Activated CD4-positive, alpha-beta T cell treated with anti-CD3 and anti-CD28 coated beads, Interleukin-2, amount 50 U/mL, for 1 hour (primary cell): ENCODE data around the gene PRRC2B.
"Not testable (repeated sequence)": the region's sequence is repeated elsewhere in the genome, so short reads cannot be mapped to it uniquely, and the experiment has no call there.

Experiments used
- DNase-seq: peaks from one replicate; pipeline ENCODE4 v3.0.0-alpha.2; 2020

PRRC2B gene

GRCh38 chr9:131439224-131439623 is 45.3 kb downstream of the PRRC2B start:
- no peak for DNase-seq

DNA sequence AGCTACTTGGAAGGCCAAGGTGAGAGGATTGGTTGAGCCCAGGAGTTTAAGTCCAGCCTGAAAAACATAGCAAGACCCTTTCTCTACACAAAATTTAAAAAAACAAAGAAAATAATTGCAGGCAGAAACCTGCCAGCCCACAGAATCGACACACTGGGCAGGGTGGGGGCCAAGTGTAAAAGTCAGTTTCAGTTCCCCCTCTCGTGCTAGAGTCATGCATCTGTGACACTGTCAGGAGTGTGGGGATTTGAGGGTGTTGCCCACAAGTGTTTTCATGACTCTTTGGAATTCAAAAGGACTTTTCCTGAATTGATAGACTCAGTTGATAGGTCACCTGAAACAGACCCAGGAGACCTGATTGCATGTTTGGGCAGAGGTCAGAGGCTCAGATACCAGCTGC is 47.6 kb downstream of the PRRC2B start:
- DNase-seq = no peak

- DNase-seq = no peak
Measured at GRCh38 chr9:131442351-131442750, 48.5 kb downstream of the PRRC2B start.

- DNase-seq = no peak
Measured at GRCh38 chr9:131443648-131444047, 49.8 kb downstream of the PRRC2B start.

GRCh38 chr9:131446276-131446675 is 52.4 kb downstream of the PRRC2B start:
- DNase-seq = no peak

- DNase-seq = no peak
Measured at GRCh38 chr9:131447148-131447547, 53.3 kb downstream of the PRRC2B start.

DNA sequence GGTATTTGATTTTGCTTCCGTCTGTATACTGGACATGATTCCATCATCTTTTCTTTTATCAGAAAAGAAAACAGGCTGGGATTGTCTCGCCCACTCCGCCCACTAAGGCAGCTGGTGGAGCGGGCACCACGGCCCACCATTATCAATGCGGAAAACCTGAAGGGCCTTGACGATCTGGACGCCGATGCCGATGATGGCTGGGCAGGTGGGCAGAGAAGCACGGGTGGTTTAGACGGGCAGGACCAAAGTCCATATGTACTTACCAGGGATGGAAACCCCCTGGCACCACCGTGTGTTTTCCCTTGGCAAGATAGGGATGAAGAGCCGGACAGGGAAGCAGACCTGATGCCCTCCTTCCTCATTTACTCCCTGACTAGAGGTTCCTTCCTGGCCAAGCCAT is 53.7 kb downstream of the PRRC2B start:
- no peak for DNase-seq

DNA sequence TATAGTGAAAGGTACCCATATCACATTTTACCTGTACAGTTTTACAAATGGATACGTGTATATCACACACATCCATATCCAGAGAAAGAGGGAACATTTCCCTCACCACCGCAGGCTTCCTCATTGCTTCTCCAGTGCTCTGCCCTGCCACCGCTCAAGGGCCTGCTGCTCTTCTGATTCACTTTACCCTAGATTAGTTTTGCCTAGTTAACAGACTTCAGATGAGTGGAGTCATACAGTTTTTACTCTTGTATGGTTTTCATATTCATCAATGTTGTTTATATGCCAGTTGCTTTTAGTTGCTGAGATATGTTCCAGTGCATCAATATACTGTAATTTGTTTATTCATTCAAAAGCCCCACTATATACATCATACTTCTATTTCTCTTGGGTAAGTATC is 54.9 kb downstream of the PRRC2B start:
- no peak for DNase-seq

DNA sequence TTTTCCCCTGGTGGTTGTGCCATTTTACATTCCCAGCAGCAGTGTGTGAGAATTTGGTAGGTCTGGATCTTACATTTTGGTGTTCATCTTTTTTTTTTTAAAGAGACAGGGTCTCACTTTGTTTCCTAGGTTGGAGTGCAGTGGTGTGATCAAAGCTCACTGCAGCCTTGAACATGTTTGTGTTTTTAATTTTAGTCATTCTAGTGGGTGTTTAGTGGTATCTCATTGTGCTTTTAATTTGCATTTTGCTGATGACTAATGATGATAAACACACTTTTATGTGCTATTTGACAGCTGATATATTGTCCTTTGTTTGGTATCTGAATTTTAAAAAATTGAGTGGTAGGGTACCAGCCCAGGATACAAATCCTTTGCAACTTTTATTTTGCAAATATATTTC is 55.4 kb downstream of the PRRC2B start:
- DNase-seq = no peak

GRCh38 chr9:131454028-131454427 is 60.1 kb downstream of the PRRC2B start:
- DNase-seq = no peak

DNA sequence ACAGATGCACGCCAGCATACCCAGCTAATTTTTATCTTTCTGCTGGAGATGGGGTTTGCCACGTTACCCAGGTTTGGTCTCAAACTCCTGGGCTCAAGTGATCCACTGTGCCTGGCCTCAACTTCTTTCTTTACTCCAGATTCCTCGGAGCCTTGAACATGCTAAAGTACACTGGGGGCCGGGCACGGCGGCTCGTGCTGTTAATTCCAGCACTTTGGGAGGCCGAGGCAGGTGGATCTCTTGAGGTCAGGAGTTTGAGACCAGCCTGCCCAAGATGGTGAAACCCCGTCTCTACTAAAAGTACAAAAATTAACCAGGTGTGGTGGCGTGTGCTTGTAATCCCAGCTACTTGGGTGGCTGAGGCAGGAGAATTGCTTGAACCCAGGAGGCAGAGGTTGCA is 61.8 kb downstream of the PRRC2B start:
- DNase-seq = not testable (repeated sequence)

DNA sequence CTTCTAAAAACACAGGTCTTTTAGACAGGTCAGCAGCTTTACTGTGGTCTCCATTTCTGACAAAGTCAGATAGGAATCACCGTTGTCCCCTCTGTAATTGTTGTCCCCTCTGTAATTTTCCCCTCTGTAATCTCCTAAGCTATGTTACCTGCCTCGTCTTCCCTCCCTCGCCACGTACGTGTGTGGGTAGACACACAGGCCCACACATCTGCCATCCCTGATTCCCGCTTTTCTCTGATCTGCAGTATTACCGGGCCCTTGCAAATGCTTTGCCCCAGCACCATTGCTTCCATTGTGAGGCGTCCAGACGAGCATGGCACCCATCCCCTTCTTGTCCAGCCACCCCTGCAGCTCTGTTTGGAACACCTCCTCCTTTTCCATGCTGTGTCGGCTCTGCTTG is 63.9 kb downstream of the PRRC2B start:
- DNase-seq = no peak

- no peak for DNase-seq
Measured at GRCh38 chr9:131459056-131459455, 65.2 kb downstream of the PRRC2B start.

DNA sequence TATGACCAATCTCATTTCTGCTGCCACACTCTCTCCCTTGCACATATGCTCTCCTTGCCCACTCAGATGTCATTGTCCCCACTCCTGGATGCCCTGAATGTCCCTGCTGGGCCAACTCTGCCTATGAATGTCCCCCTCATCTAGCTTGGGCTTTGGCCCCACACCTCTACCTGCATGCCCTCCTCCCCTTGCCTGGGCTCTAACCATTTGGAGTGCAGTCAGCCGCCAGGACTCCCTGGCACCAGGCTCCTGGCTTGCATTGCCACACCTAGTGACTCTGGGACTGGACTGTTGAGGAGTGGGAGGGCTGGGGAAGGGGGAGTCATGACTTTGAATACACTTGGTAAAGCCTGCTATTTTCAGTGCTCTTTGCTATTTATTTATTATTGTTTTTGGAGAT is 67.3 kb downstream of the PRRC2B start:
- no peak for DNase-seq

DNA sequence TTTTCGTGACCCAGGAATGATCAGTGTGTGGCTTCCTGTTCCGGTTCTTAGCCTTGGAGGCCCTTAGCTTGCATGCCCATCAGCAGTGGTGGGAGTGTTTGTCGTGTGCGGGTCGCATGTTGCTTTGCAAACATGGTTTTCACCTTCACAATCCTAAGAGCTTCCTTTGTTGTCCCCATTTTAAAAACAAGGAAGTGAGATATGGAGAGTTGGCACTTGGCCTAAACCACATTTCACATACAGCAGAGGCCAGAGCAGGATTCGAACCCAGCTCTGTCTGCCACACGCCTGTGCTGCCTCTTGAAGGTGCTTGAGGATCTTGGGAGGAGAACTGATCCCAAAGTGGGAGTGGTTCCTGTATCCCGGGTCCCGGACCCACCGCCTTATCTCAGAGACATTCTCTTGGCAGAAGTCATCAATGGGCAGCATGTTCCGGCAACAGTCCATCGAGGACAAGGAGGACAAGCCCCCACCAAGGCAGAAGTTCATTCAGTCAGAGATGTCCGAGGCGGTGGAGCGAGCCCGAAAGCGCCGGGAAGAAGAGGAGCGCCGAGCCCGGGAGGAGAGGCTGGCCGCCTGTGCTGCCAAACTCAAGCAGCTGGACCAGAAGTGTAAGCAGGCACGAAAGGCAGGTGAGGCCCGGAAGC is 70.6 kb downstream of the PRRC2B start:
- DNase-seq = no peak

GRCh38 chr9:131465401-131465800 is 71.5 kb downstream of the PRRC2B start:
- no peak for DNase-seq

DNA sequence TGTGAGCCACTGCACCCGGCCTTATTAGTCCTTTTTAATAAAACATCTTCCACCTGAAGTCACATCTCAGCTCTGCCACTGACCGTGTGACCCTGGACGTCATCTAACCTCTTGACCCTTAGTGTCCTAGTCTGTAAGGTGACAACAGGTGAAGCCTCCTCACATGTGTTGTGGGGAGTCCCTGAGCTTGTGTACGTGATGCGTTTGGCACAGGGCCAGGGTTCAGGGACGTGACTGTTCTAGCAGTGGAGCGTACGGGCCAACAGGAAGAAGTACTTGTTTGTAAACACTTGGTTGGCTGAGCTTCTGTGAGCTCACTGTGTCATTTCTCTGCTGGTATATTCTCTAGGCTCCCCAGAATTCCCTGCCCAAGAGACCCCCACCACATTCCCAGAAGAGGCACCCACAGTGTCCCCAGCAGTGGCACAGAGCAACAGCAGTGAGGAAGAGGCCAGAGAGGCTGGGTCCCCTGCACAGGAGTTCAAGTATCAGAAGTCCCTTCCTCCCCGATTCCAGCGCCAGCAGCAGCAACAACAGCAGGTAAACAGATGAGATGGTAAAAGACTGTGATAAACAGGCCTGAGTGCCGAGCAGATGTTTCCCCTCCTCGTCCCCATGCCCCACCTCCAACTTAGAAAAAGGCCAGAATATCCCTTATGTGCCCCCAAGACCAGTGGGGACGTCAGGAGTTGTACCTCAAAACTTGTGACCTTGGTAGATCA is 73.5 kb downstream of the PRRC2B start:
- no peak for DNase-seq

DNA sequence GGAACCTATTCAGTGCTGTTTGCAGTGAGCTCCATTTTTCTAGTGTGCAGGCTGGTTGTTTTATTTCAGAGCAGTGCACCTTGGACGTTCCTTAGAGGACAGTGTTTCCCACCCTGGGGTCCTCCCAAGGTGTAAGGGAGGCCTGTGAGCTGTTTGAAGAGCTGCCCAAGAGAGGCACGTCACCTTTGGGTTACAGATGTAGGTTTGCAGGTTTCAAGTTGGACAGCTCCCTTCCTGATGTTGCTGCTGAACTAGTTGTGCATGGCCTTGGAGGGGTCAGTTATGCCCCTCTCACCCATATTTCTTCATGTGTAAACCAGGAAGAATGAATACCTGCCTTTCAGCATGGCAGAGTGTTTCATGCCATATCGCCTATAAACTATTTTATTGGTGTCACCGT is 74.1 kb downstream of the PRRC2B start:
- no peak for DNase-seq

- no peak for DNase-seq
Measured at GRCh38 chr9:131469356-131469755, 75.5 kb downstream of the PRRC2B start.

GRCh38 chr9:131469951-131470350 is 76.1 kb downstream of the PRRC2B start:
- no peak for DNase-seq

DNA sequence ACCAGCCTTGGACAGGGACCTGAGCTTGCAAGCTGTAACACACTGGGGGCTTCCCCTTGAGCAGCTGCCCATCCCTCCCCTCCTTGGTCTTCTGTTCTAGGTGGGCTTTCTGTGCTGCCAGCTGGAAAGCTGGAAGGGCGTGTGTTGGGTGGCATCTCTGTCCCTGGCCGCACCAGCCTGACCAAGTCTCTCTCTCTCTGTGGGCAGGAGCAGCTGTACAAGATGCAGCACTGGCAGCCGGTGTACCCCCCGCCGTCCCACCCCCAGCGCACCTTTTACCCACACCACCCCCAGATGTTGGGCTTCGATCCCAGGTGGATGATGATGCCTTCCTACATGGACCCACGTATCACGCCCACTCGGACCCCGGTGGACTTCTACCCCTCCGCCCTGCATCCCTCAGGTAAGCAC is 76.7 kb downstream of the PRRC2B start:
- DNase-seq = no peak

DNA sequence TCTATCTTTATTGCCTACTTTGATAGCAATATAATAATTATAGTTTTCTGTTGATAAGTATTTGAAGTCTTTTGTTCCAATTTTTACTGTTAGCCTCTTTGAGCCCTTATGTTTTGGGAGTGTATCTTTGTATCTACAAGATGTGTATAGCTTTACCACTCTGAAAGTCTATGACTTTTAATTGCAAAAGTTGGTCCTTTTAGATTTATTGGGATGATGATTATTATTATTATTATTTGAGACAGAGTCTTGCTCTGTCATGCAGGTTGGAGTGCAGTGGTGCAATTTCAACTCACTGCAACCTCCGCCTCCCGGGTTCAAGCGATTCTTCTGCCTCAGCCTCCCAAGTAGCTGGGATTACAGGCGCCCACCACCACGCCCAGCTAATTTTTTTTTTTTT is 78.2 kb downstream of the PRRC2B start:
- DNase-seq = not testable (repeated sequence)

DNA sequence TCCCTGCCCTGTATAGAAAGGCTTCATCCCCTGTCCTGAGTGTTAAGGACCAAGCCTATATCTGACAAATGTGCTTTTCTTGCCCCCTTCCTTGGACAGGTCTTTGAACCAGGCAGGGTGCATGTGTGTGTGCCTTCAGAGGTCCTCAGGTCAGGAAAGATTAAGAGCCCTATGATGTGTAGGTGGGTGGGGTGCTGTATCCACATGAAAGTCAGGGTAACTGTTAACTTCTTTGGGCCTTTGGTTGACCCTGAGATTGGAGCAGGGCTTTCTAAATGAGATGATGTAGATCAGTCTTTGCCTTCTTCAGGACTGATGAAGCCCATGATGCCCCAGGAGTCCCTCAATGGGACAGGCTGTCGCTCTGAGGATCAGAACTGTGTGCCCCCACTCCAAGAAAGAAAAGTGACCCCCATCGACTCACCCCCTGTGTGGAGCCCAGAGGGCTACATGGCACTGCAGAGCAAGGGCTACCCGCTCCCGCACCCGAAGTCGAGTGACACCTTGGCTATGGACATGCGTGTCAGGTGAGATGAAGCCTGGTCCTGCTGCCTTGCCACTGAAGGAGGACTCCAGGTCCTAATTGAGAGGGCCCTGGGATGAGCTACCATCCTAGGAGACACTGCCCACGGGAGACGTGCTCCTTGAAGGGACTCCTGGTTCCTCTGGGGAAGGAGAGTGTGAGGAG is 79.5 kb downstream of the PRRC2B start:
- DNase-seq = no peak

DNA sequence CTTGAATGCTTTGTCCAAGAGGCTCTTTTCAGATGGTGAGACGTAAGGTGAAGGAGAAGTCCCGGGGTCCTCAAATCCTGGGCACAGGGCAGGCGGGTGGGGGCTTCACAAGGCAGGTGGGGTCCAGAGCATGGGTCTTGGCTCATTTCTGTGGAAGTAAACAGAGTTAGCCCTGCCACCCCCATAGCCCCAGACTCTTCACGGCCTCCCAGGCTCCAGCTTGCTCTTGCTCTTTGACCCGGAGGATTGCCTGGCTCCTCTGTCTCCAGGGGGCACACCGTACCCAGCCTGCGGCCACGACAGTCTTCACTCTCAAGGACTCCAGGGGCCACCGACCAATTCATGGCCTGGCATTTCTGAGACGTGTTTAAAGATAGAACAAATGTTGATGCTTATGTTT is 80.0 kb downstream of the PRRC2B start:
- no peak for DNase-seq
